ENCODE results near the gene C11orf97. TPM values are rescaled to one million over a fixed set of nuclear protein-coding genes. Genes with fewer than 3 reads are reported as not detected.

The C11orf97 gene
- total RNA-seq, 1 experiment from 2014 or later = not detected

DNA sequence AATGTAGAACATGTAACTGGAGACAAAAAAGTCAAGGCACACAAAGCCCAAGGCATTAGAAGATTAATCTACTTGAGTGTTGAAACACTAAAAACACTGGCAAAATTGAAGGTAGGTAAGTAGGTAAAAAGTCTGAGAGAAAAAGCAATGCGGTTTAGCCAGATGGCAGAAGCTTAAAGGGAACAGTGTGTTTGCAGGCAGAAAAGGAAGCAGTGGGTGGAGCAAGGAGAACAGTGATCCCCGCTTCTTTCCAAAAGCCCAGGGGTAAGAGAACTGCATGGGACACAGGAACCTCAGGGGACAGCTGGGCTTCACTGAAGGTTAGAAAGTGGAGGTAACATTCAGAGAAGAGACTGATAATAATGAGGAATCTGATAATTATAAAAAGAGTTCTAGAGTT, 34.6 kb upstream of the C11orf97 start (continued):
- TF ChIP-seq, protein P1, sequence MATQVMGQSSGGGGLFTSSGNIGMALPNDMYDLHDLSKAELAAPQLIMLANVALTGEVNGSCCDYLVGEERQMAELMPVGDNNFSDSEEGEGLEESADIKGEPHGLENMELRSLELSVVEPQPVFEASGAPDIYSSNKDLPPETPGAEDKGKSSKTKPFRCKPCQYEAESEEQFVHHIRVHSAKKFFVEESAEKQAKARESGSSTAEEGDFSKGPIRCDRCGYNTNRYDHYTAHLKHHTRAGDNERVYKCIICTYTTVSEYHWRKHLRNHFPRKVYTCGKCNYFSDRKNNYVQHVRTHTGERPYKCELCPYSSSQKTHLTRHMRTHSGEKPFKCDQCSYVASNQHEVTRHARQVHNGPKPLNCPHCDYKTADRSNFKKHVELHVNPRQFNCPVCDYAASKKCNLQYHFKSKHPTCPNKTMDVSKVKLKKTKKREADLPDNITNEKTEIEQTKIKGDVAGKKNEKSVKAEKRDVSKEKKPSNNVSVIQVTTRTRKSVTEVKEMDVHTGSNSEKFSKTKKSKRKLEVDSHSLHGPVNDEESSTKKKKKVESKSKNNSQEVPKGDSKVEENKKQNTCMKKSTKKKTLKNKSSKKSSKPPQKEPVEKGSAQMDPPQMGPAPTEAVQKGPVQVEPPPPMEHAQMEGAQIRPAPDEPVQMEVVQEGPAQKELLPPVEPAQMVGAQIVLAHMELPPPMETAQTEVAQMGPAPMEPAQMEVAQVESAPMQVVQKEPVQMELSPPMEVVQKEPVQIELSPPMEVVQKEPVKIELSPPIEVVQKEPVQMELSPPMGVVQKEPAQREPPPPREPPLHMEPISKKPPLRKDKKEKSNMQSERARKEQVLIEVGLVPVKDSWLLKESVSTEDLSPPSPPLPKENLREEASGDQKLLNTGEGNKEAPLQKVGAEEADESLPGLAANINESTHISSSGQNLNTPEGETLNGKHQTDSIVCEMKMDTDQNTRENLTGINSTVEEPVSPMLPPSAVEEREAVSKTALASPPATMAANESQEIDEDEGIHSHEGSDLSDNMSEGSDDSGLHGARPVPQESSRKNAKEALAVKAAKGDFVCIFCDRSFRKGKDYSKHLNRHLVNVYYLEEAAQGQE (IDR thresholded peaks at IDR 0.05; ENCODE audit: low read depth) = no peak
- TF ChIP-seq FOSL1 (IDR thresholded peaks at IDR 0.05; ENCODE audit: low read depth) = no peak
- TF ChIP-seq, protein P2, sequence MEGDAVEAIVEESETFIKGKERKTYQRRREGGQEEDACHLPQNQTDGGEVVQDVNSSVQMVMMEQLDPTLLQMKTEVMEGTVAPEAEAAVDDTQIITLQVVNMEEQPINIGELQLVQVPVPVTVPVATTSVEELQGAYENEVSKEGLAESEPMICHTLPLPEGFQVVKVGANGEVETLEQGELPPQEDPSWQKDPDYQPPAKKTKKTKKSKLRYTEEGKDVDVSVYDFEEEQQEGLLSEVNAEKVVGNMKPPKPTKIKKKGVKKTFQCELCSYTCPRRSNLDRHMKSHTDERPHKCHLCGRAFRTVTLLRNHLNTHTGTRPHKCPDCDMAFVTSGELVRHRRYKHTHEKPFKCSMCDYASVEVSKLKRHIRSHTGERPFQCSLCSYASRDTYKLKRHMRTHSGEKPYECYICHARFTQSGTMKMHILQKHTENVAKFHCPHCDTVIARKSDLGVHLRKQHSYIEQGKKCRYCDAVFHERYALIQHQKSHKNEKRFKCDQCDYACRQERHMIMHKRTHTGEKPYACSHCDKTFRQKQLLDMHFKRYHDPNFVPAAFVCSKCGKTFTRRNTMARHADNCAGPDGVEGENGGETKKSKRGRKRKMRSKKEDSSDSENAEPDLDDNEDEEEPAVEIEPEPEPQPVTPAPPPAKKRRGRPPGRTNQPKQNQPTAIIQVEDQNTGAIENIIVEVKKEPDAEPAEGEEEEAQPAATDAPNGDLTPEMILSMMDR (IDR thresholded peaks at IDR 0.05 in 2 of 3, conservative IDR thresholded peaks at IDR 0.05 in 1 of 3; ENCODE audit: borderline replicate concordance in 1 of 3, insufficient read depth in 1 of 3, low read depth in 2 of 3, low read length in 2 of 3) = no peak
- TF ChIP-seq, protein P3, sequence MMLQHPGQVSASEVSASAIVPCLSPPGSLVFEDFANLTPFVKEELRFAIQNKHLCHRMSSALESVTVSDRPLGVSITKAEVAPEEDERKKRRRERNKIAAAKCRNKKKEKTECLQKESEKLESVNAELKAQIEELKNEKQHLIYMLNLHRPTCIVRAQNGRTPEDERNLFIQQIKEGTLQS (IDR thresholded peaks at IDR 0.05) = no peak
- TF ChIP-seq RAD21 (IDR thresholded peaks at IDR 0.05; ENCODE audit: low read depth) = no peak
- TF ChIP-seq ELF1 (IDR thresholded peaks at IDR 0.05; ENCODE audit: borderline replicate concordance, low read depth) = no peak

DNA sequence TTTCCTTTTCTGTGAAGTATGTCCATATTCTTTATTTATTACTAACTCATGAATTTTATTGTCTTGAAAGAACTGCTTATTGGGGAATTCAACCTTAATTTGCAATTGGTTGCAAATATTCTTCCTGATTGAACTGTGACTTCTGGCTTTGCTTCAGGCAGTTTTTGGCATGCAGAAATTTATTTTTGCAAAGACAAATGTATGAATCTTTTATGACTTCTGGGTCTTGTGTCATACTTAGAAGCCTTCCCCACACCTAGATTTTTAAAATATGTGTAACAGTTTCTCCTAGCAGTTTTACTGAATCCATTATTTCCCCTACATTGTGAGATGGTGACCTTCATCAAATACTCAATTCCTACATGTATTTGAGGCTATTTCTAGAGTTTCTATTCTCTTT, 30.9 kb upstream of the C11orf97 start:
- H3K9ac ChIP-seq (ENCODE audit: low read length) = no peak overlapping the region
- ChIA-PET RAD21 (ENCODE audit: low non-redundant PET in 1 of 2, low total read pairs in 2 of 2, uncharacterized antibody in 2 of 2, unreplicated experiment in 2 of 2) (no interaction called here), CTCF (no interaction called here), POLR2A (no interaction called here)
- H3K79me2 ChIP-seq (ENCODE audit: insufficient read depth, low read length) = no peaks in the 10 kb centered on the region
- DNase-seq (ENCODE audit: low read depth, low spot score) (no peak), ATAC-seq (no peak)
- no peak overlapping the region for H3K4me2 ChIP-seq (ENCODE audit: low read length)
- H3K27me3 ChIP-seq (ENCODE audit: insufficient read depth, low read length) = no peaks in the 10 kb centered on the region
- no TSS peak for BruUV-seq (replicated peaks)
- no peak overlapping the region for H3K4me3 ChIP-seq (replicated peaks in 1 of 2; ENCODE audit: low read depth in 1 of 2, low read length in 2 of 2)
- no peaks in the 10 kb centered on the region for H3K9me2 ChIP-seq (ENCODE audit: insufficient read depth)
- H3K36me3 ChIP-seq (ENCODE audit: control insufficient read depth in 1 of 2, insufficient read depth in 2 of 2, low read length in 2 of 2) = peaks cover 2 to 18% of the 10 kb centered on the region in 2 experiments; a peak in 2 of 4 replicates
- H4K20me1 ChIP-seq (ENCODE audit: insufficient read depth) = no peaks in the 10 kb centered on the region
- intact Hi-C loops (cut with micrococcal nuclease) = no loop called here
- no peak overlapping the region for H3K27ac ChIP-seq (ENCODE audit: low read depth, low read length)
- H3K9me3 ChIP-seq (ENCODE audit: control insufficient read depth in 1 of 2, insufficient read depth in 1 of 2, low read depth in 1 of 2, low read length in 2 of 2) = no peaks in the 10 kb centered on the region
- H3K4me1 ChIP-seq (ENCODE audit: control insufficient read depth in 1 of 2, insufficient read depth in 2 of 2, low read length in 2 of 2) = no peaks in the 10 kb centered on the region
- no peak overlapping the region for H2AFZ ChIP-seq (ENCODE audit: low read depth, low read length, poor library complexity, severe bottlenecking)
- TF ChIP-seq, protein P4, sequence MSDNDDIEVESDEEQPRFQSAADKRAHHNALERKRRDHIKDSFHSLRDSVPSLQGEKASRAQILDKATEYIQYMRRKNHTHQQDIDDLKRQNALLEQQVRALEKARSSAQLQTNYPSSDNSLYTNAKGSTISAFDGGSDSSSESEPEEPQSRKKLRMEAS (IDR thresholded peaks at IDR 0.05) = no peak
- TF ChIP-seq SRF (IDR thresholded peaks at IDR 0.05; ENCODE audit: low read depth) (no peak), ELF1 (IDR thresholded peaks at IDR 0.05; ENCODE audit: borderline replicate concordance, low read depth) (no peak), POLR2AphosphoS5 (IDR thresholded peaks at IDR 0.05; ENCODE audit: low read depth, low read length) (no peak), ZNF274 (IDR thresholded peaks at IDR 0.05; ENCODE audit: low read depth, low read length) (no peak), RAD21 (IDR thresholded peaks at IDR 0.05; ENCODE audit: low read depth) (no peak), POLR2A (IDR thresholded peaks at IDR 0.05; ENCODE audit: borderline replicate concordance, extremely low read depth, insufficient read depth, insufficient read length) (no peak), FOSL1 (IDR thresholded peaks at IDR 0.05; ENCODE audit: low read depth) (no peak)
- TF ChIP-seq, protein P1 (IDR thresholded peaks at IDR 0.05; ENCODE audit: low read depth) = no peak
- TF ChIP-seq, protein P2 (IDR thresholded peaks at IDR 0.05 in 2 of 3, conservative IDR thresholded peaks at IDR 0.05 in 1 of 3; ENCODE audit: borderline replicate concordance in 1 of 3, insufficient read depth in 1 of 3, low read depth in 2 of 3, low read length in 2 of 3) = no peak

All from HCT116 (cell line).